Stomach (tissue), 9 donors: Measurements from ENCODE around the gene PSTPIP1. TPM values are rescaled to one million over a fixed set of nuclear protein-coding genes. Genes with fewer than 3 reads are reported as not detected.

Source experiments
- DNase-seq, 2 donors: peaks; one replicate each; pipeline versions ENCODE4 v3.0.0 to v3.0.0-alpha.2; 2013 to 2019
- H3K27ac ChIP-seq, 5 donors: fragments of 200-600 bp in 4 of 5; sonication (generic) in 4 of 5; one replicate each; pipeline ENCODE4 v1.5.1; 2013 to 2019; ENCODE audit warnings: mild to moderate bottlenecking in 1 of 5, moderate library complexity in 1 of 5
- H3K27me3 ChIP-seq, 3 donors: fragments of 200-600 bp; sonication (generic); one replicate each; pipeline ENCODE4 v1.5.1; 2017 to 2019; ENCODE audit warnings: mixed run types in 1 of 3
- H3K36me3 ChIP-seq, 4 donors: fragments of 200-600 bp; sonication (generic); 1 replicate in 3 of 4; 2 replicates in 1 of 4; pipeline ENCODE4 v1.5.1; 2016 to 2019
- H3K4me1 ChIP-seq, 4 donors: fragments of 200-600 bp; sonication (generic); one replicate each; pipeline ENCODE4 v1.5.1; 2016 to 2019
- H3K4me3 ChIP-seq, 4 donors: fragments of 200-600 bp; sonication (generic) in 3 of 4; one replicate each; pipeline ENCODE4 v1.5.1; 2016 to 2019; ENCODE audit warnings: mild to moderate bottlenecking in 1 of 4
- H3K9me3 ChIP-seq, 4 donors: fragments of 200-600 bp; sonication (generic); one replicate each; pipeline ENCODE4 v1.5.1; 2016 to 2019
- EP300 ChIP-seq: sonication (generic); formaldehyde crosslinking; IDR thresholded peaks from one replicate; pipeline ENCODE4 v1.6.1; 2017; ENCODE audit warnings: antibody characterized with exemption
- POLR2A ChIP-seq, 4 donors: fragments of 450-650 bp; IDR thresholded peaks; one replicate each; pipeline ENCODE4 v1.6.1; 2016; ENCODE audit warnings: antibody characterized with exemption in 4 of 4, control low read depth in 2 of 4, mild to moderate bottlenecking in 1 of 4, moderate library complexity in 1 of 4
- POLR2AphosphoS5 ChIP-seq, 3 donors: sonication (generic); formaldehyde crosslinking; IDR thresholded peaks; one replicate each; pipeline ENCODE4 v1.6.1; 2016; ENCODE audit warnings: antibody characterized with exemption in 3 of 3
- WGBS, 5 donors: extraction: QIAGEN DNeasy Blood & Tissue Kit in 3 of 5; methylation state at CpG; one replicate each; pipeline versions ENCODE4 v1.1.5 to v1.1.7; 2013 to 2018; 5-methylcytosine and 5-hydroxymethylcytosine counted together
- intact Hi-C: fragments of 100-400 bp; cut with DNase I; formaldehyde crosslinking; loops from one replicate; pipeline ENCODE4 v1.15.1; 2023; ENCODE audit warnings: low total_unique reads
- polyA plus RNA-seq, 3 donors: library from polyadenylated mRNA; stranded (reverse); fragments of 200-250 nt; gene quantifications; one replicate each; pipeline ENCODE4 v1.2.3, GENCODE V29; 2013
- total RNA-seq, 5 donors: library from RNA; depleted of rRNA; stranded (reverse); fragments of >200 nt; gene quantifications; one replicate each; pipeline versions ENCODE4 v1.1.0 to v1.2.3, GENCODE V29; 2014 to 2016
- TF ChIP-seq, protein P1 (sequence below), 7 experiments: fragments of 450-650 bp in 4 of 7; fragments of 200-600 bp in 3 of 7; sonication (generic) in 3 of 7; IDR thresholded peaks; one replicate each; pipeline ENCODE4 v1.5.1; 2016 to 2019; ENCODE audit warnings: antibody characterized with exemption in 7 of 7, control low read depth in 2 of 7, mild to moderate bottlenecking in 1 of 7
- donor health status: healthy with polysubstance abuse.
- donor health status: Bipolar disorder and iron deficiency.
- donor health status: healthy.

PSTPIP1 gene
- total and polyA plus RNA-seq, 8 donors = 0.29 to 75.4 (median 5.4) TPM

DNA sequence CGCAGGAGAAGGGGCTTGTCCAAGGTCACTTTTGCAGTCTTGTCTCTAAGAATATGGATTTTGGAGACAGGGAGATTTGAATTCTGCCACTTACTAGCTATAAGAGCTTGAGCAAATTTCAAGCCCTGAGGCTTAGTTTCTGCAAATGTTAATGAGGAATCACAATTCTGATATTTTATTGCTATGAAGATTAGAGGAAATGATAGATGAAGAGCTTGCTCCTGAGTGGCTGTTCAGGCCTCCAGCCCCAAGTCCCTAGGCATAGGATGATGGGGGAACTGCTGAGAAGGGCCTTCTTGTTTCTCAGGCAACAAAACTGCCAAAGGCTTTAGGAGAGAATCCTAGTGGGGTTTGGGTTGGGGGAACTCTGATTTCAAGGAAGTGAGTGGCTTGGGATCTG, 18.8 kb upstream of the PSTPIP1 start:
- 82 to 100% (median 90%) methylated on average over 1 of the region's 1 CpG for WGBS, 5 donors
- intact Hi-C loops = no loop called here
- Histone ChIP-seq H3K27ac (no peak overlapping the region), H3K9me3 (no peaks in the 10 kb centered on the region), H3K27me3 (peaks cover 0 to 29% (median 4%) of the 10 kb centered on the region in 3 donors), H3K4me3 (no peak overlapping the region), H3K4me1 (peaks cover 0 to 13% (median 6%) of the 10 kb centered on the region in 4 donors), H3K36me3 (no peaks in the 10 kb centered on the region)
- no peak for TF ChIP-seq EP300
- TF ChIP-seq POLR2A (IDR thresholded peaks at IDR 0.05) = no peak
- TF ChIP-seq, protein P1, sequence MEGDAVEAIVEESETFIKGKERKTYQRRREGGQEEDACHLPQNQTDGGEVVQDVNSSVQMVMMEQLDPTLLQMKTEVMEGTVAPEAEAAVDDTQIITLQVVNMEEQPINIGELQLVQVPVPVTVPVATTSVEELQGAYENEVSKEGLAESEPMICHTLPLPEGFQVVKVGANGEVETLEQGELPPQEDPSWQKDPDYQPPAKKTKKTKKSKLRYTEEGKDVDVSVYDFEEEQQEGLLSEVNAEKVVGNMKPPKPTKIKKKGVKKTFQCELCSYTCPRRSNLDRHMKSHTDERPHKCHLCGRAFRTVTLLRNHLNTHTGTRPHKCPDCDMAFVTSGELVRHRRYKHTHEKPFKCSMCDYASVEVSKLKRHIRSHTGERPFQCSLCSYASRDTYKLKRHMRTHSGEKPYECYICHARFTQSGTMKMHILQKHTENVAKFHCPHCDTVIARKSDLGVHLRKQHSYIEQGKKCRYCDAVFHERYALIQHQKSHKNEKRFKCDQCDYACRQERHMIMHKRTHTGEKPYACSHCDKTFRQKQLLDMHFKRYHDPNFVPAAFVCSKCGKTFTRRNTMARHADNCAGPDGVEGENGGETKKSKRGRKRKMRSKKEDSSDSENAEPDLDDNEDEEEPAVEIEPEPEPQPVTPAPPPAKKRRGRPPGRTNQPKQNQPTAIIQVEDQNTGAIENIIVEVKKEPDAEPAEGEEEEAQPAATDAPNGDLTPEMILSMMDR (IDR thresholded peaks at IDR 0.05) = no peak
- no peak for TF ChIP-seq POLR2AphosphoS5 (IDR thresholded peaks at IDR 0.05)
- DNase-seq = no peak

- 84 to 89% (median 88%) methylated on average over 5 of the region's 5 CpGs for WGBS, 5 donors
- intact Hi-C loops = no loop called here
- Histone ChIP-seq H3K27me3 (peaks cover 0 to 29% (median 4%) of the 10 kb centered on the region in 3 donors), H3K9me3 (no peaks in the 10 kb centered on the region), H3K36me3 (no peaks in the 10 kb centered on the region), H3K4me1 (peaks cover 0 to 13% (median 6%) of the 10 kb centered on the region in 4 donors), H3K4me3 (no peak overlapping the region), H3K27ac (no peak overlapping the region)
- TF ChIP-seq POLR2A (IDR thresholded peaks at IDR 0.05) (no peak), POLR2AphosphoS5 (IDR thresholded peaks at IDR 0.05) (no peak), EP300 (no peak)
- TF ChIP-seq, protein P1 (IDR thresholded peaks at IDR 0.05) = no peak
- DNase-seq = no peak
These were observed 18.2 kb upstream of the PSTPIP1 start for GRCh38 chr15:76976572-76977270.

DNA sequence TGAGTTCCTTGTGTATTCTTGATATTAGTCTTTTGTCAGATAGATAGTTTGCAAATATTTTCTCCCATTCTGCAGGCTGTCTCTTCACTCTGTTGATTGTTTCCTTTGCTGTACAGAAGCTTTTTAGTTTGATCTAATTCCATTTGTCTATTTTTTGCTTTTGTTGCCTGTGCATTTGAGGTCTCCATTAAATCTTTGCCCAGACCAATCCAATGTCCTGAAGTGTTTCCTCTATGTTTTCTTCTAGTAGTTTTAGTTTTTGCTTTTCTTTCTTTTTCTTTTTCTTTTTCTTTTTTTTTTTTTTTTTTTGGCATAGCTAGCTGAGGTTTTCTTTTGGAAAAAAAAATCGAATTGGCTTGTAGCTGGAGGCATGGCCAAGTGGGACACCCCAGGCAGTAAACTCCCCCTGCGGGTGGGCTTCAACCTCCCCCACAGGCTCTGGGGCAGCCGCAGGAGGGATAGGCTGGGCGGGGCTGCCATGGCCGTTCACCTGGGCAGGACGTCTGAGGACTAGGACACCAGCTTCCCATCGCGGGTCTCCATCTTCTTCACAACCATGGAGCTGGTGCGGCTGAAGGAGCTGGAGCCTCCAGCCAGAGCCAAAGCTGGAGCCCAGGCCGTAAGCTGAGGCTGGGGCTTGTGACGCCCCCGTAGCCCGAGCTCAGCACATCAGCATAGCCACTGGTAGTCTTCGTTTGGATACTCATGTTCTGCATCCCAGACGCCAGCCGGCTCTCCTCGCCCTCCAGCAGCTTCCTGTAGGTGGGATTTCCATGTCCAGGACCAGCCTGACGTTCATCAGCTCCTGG, 16.2 kb upstream of the PSTPIP1 start:
- H3K9me3 ChIP-seq = no peaks in the 10 kb centered on the region
- no peaks in the 10 kb centered on the region for H3K36me3 ChIP-seq
- H3K4me3 ChIP-seq = no peak overlapping the region
- no peak for DNase-seq
- 91 to 95% (median 93%) methylated on average over 4 to 18 of the region's 18 CpGs for WGBS, 5 donors
- H3K27me3 ChIP-seq = peaks cover 0 to 25% (median 4%) of the 10 kb centered on the region in 3 donors
- H3K4me1 ChIP-seq = no peaks in the 10 kb centered on the region
- intact Hi-C loops = no loop called here
- H3K27ac ChIP-seq = no peak overlapping the region
- TF ChIP-seq, protein P1 (IDR thresholded peaks at IDR 0.05) = no peak
- TF ChIP-seq POLR2A (IDR thresholded peaks at IDR 0.05) = no peak
- TF ChIP-seq EP300 = no peak
- no peak for TF ChIP-seq POLR2AphosphoS5 (IDR thresholded peaks at IDR 0.05)

DNA sequence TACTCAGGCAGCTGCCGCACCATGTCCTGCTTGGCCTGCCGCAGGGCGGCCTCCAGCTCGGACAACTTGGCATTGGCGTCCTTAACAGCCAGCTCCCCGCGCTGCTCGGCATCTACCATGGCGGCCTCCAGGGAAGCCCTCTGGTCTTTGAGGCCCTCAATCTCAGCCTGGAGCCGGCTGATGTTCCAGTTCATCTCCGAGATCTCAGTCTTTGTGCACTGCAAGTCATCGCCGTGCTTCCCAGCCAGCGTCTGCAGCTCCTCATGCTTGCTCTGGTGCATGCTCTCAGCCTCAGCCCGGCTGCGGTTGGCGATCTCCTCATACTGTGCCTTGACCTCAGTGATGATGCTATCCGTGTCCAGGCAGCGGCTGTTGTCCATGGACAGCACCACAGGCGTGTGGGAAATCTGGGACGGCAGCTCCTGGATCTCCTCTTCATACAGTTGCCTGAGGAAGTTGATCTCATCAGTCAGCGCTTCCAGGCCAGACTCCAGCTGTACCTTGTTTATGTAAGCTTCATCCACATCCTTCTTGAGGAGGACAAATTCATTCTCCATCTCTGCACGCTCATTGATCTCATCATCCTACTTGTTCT, 15.5 kb upstream of the PSTPIP1 start:
- intact Hi-C loops = no loop called here
- WGBS, 5 donors = 86 to 93% (median 89%) methylated on average over 19 to 23 of the region's 23 CpGs

More for the DNA sequence above, 15.5 kb upstream of the PSTPIP1 start:
- Histone ChIP-seq H3K4me3 (no peak overlapping the region), H3K36me3 (no peaks in the 10 kb centered on the region), H3K27ac (no peak overlapping the region), H3K27me3 (peaks cover 0 to 21% (median 4%) of the 10 kb centered on the region in 3 donors), H3K9me3 (no peaks in the 10 kb centered on the region), H3K4me1 (no peaks in the 10 kb centered on the region)
- TF ChIP-seq POLR2A (IDR thresholded peaks at IDR 0.05) = no peak
- no peak for TF ChIP-seq EP300
- TF ChIP-seq, protein P1 (IDR thresholded peaks at IDR 0.05) = no peak
- no peak for TF ChIP-seq POLR2AphosphoS5 (IDR thresholded peaks at IDR 0.05)
- peak in 1 of 2 donors; percentile 20 for DNase-seq
